Measurements from ENCODE around the gene FAM162B. TPM values are rescaled to one million over a fixed set of nuclear protein-coding genes. Genes with fewer than 3 reads are reported as not detected.
"Not testable (repeated sequence)": the region's sequence is repeated elsewhere in the genome, so short reads cannot be mapped to it uniquely, and the experiment has no call there.

The FAM162B gene
- total RNA-seq, 1 donor from 2014 or later, result not detected

GRCh38 chr6:116730513-116730912 lies 35.0 kb downstream of the FAM162B start:
- ATAC-seq (ENCODE audit: low read depth), result no peak
- H3K36me3 Mint-ChIP-seq (ENCODE audit: low read depth), result peaks cover 66% of the 10 kb centered on the region
- no peak overlapping the region for H3K4me3 Mint-ChIP-seq

GRCh38 chr6:116726947-116727346 lies 38.6 kb downstream of the FAM162B start:
- ATAC-seq (ENCODE audit: low read depth), result no peak
- no peaks in the 10 kb centered on the region for H3K9me3 Mint-ChIP-seq
- POLR2A ChIA-PET, result no interaction called here
- intact Hi-C loops (cut with micrococcal nuclease), result no loop called here
- H3K4me3 Mint-ChIP-seq, result no peak overlapping the region
- no peak overlapping the region for H3K27ac Mint-ChIP-seq
- CTCF ChIA-PET, result no interaction called here
- no peak for TF ChIP-seq CTCF (IDR thresholded peaks at IDR 0.05)
- DNase-seq, result no peak
- no peaks in the 10 kb centered on the region for H3K4me1 Mint-ChIP-seq
- H3K36me3 Mint-ChIP-seq (ENCODE audit: low read depth), result peaks cover 75% of the 10 kb centered on the region
- H3K27me3 Mint-ChIP-seq, result no peaks in the 10 kb centered on the region

More at GRCh38 chr6:116730513-116730912, 35.0 kb downstream of the FAM162B start:
- Mint-ChIP-seq H3K27me3 (no peaks in the 10 kb centered on the region), H3K9me3 (no peaks in the 10 kb centered on the region), H3K27ac (no peak overlapping the region), H3K4me1 (no peaks in the 10 kb centered on the region)
- DNase-seq, result no peak
- intact Hi-C loops (cut with micrococcal nuclease), result no loop called here
- ChIA-PET CTCF (no interaction called here), POLR2A (no interaction called here)
- no peak for TF ChIP-seq CTCF (IDR thresholded peaks at IDR 0.05)

- TF ChIP-seq CTCF (IDR thresholded peaks at IDR 0.05), result no peak
- Mint-ChIP-seq H3K27me3 (no peaks in the 10 kb centered on the region), H3K4me1 (peaks cover 3% of the 10 kb centered on the region), H3K36me3 (ENCODE audit: low read depth) (peaks cover 80% of the 10 kb centered on the region), H3K9me3 (no peaks in the 10 kb centered on the region), H3K27ac (no peak overlapping the region), H3K4me3 (no peak overlapping the region)
- no peak for ATAC-seq (ENCODE audit: low read depth)
- CTCF ChIA-PET, result no interaction called here
- no peak for DNase-seq
- intact Hi-C loops (cut with micrococcal nuclease), result no loop called here
- POLR2A ChIA-PET, result no interaction called here
Measured at GRCh38 chr6:116714761-116715160, 50.8 kb downstream of the FAM162B start.

DNA sequence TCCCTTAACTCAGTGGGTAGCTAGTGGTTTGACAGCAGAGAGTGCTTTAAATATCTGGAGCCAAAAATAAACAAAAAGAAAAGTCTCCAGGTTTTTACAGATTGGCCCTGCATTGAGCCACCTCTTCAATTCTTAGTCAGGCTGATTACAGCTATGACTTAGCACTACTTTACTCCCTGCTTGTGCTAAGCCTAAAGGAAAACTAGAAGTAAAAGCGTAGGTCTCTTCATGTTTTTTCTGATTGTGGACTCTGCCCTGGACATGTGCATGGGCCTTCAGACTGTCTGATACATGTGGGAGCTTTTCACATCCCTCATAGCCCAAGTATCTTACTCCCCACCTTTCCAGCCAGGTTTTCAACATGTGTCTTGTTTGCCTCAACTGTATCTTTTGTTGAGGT lies 51.2 kb downstream of the FAM162B start:
- Mint-ChIP-seq H3K36me3 (ENCODE audit: low read depth) (peaks cover 79% of the 10 kb centered on the region), H3K4me3 (no peak overlapping the region), H3K27ac (no peak overlapping the region), H3K27me3 (no peaks in the 10 kb centered on the region), H3K4me1 (peaks cover 3% of the 10 kb centered on the region), H3K9me3 (no peaks in the 10 kb centered on the region)
- DNase-seq (no peak), ATAC-seq (ENCODE audit: low read depth) (no peak)
- intact Hi-C loops (cut with micrococcal nuclease), result no loop called here
- ChIA-PET POLR2A (no interaction called here), CTCF (no interaction called here)
- TF ChIP-seq CTCF (IDR thresholded peaks at IDR 0.05), result no peak

- H3K4me1 Mint-ChIP-seq, result no peaks in the 10 kb centered on the region
- intact Hi-C loops (cut with micrococcal nuclease), result no loop called here
- H3K27me3 Mint-ChIP-seq, result no peaks in the 10 kb centered on the region
- no peak for TF ChIP-seq CTCF (IDR thresholded peaks at IDR 0.05)
- CTCF ChIA-PET, result no interaction called here
- ATAC-seq (ENCODE audit: low read depth), result no peak
- no peaks in the 10 kb centered on the region for H3K9me3 Mint-ChIP-seq
- no peak overlapping the region for H3K27ac Mint-ChIP-seq
- no peak for DNase-seq
- POLR2A ChIA-PET, result no interaction called here
- no peak overlapping the region for H3K4me3 Mint-ChIP-seq
- H3K36me3 Mint-ChIP-seq (ENCODE audit: low read depth), result peaks cover 68% of the 10 kb centered on the region
Measured at GRCh38 chr6:116705917-116706316, 59.6 kb downstream of the FAM162B start.

DNA sequence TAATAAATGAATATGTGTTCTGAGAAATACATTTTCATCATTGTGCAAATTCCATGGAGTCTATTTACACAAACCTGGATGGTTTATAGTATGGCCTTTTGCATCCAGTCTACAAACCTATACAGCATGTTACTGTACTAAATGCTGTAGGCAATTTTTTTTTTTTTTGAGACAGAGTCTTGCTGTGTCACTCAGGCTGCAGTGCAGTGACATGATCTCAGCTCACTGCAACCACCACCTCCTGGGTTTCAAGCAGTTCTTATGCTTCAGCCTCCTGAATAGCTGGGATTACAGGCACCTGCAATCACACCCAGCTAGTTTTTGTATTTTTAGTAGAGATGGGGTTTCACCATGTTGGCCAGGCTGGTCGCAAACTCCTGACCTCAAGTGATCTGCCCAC lies 61.6 kb downstream of the FAM162B start:
- POLR2A ChIA-PET; intact Hi-C loops (cut with micrococcal nuclease); H3K27me3 Mint-ChIP-seq; H3K27ac Mint-ChIP-seq; ATAC-seq (ENCODE audit: low read depth); CTCF ChIA-PET; H3K4me1 Mint-ChIP-seq; H3K9me3 Mint-ChIP-seq; H3K4me3 Mint-ChIP-seq; DNase-seq: not testable (repeated sequence)
- peaks cover 73% of the 10 kb centered on the region for H3K36me3 Mint-ChIP-seq (ENCODE audit: low read depth)
